ENCODE data around the gene EDN1. TPM values are rescaled to one million over a fixed set of nuclear protein-coding genes. Genes with fewer than 3 reads are reported as not detected.

EDN1 gene
- total RNA-seq, 1 donor from 2014 or later = 64.4 TPM

GRCh38 chr6:12293931-12294807, 4.0 kb downstream of the EDN1 start:
- peaks cover 32% of the 10 kb centered on the region for H3K4me1 ChIP-seq (ENCODE audit: insufficient read depth, low read length)
- FAIRE-seq = no peak
- Mint-ChIP-seq H3K4me3 (ENCODE audit: unreplicated experiment) (peak overlapping the region; percentile 92), H3K4me1 (ENCODE audit: low read depth, unreplicated experiment) (peaks cover 31% of the 10 kb centered on the region), H3K9me3 (ENCODE audit: unreplicated experiment) (no peaks in the 10 kb centered on the region), H3K36me3 (ENCODE audit: low read depth, unreplicated experiment) (peaks cover 12% of the 10 kb centered on the region), H3K27me3 (ENCODE audit: low read depth, unreplicated experiment) (no peaks in the 10 kb centered on the region), H3K27ac (ENCODE audit: unreplicated experiment) (no peak overlapping the region)
- H3K4me2 ChIP-seq (ENCODE audit: low read length) = peak overlapping the region; percentile 97
- no peak overlapping the region for H3K27ac ChIP-seq (ENCODE audit: low read depth, low read length)
- DNase-seq (ENCODE audit: low read depth) = no peak
- H3K27me3 ChIP-seq (ENCODE audit: insufficient read depth, low read length) = no peaks in the 10 kb centered on the region
- no peaks in the 10 kb centered on the region for H3K9me3 ChIP-seq (ENCODE audit: insufficient read depth, low read depth, low read length)
- H3K9ac ChIP-seq (ENCODE audit: low read length) = no peak overlapping the region
- peaks cover 20% of the 10 kb centered on the region for H4K20me1 ChIP-seq (ENCODE audit: insufficient read depth, low read length)
- H3K79me2 ChIP-seq (ENCODE audit: insufficient read depth, low read length) = peaks cover 20% of the 10 kb centered on the region
- peaks cover 33% of the 10 kb centered on the region for H3K36me3 ChIP-seq (ENCODE audit: insufficient read depth, low read length)
- TF ChIP-seq CTCF (IDR thresholded peaks at IDR 0.05; ENCODE audit: insufficient read depth, low read depth, low read length) = no peak
- no peak for TF ChIP-seq EZH2 (IDR thresholded peaks at IDR 0.05; ENCODE audit: insufficient read depth, low read length)
- H3K4me3 ChIP-seq (ENCODE audit: insufficient read depth, low read depth, low read length) = no peak overlapping the region
- H2AFZ ChIP-seq (ENCODE audit: low read depth, low read length) = no peak overlapping the region

GRCh38 chr6:12294851-12295536, 4.8 kb downstream of the EDN1 start:
- no peak for TF ChIP-seq EZH2 (IDR thresholded peaks at IDR 0.05; ENCODE audit: insufficient read depth, low read length)
- no peak for TF ChIP-seq CTCF (IDR thresholded peaks at IDR 0.05; ENCODE audit: insufficient read depth, low read depth, low read length)
- no peak for DNase-seq (ENCODE audit: low read depth)
- no peak overlapping the region for H3K4me3 Mint-ChIP-seq (ENCODE audit: unreplicated experiment)
- no peaks in the 10 kb centered on the region for H3K9me3 ChIP-seq (ENCODE audit: insufficient read depth, low read depth, low read length)
- no peak for FAIRE-seq
- no peak overlapping the region for H3K9ac ChIP-seq (ENCODE audit: low read length)
- peaks cover 20% of the 10 kb centered on the region for H3K79me2 ChIP-seq (ENCODE audit: insufficient read depth, low read length)
- no peak overlapping the region for H3K27ac ChIP-seq (ENCODE audit: low read depth, low read length)
- H3K4me1 ChIP-seq (ENCODE audit: insufficient read depth, low read length) = peaks cover 31% of the 10 kb centered on the region
- peaks cover 33% of the 10 kb centered on the region for H3K36me3 ChIP-seq (ENCODE audit: insufficient read depth, low read length)
- H3K4me3 ChIP-seq (ENCODE audit: insufficient read depth, low read depth, low read length) = no peak overlapping the region
- no peaks in the 10 kb centered on the region for H3K27me3 Mint-ChIP-seq (ENCODE audit: low read depth, unreplicated experiment)
- no peak overlapping the region for H2AFZ ChIP-seq (ENCODE audit: low read depth, low read length)
- peaks cover 20% of the 10 kb centered on the region for H4K20me1 ChIP-seq (ENCODE audit: insufficient read depth, low read length)
- no peak overlapping the region for H3K27ac Mint-ChIP-seq (ENCODE audit: unreplicated experiment)
- peaks cover 12% of the 10 kb centered on the region for H3K36me3 Mint-ChIP-seq (ENCODE audit: low read depth, unreplicated experiment)
- H3K27me3 ChIP-seq (ENCODE audit: insufficient read depth, low read length) = no peaks in the 10 kb centered on the region
- peaks cover 31% of the 10 kb centered on the region for H3K4me1 Mint-ChIP-seq (ENCODE audit: low read depth, unreplicated experiment)
- peak overlapping the region; percentile 14 for H3K4me2 ChIP-seq (ENCODE audit: low read length)
- H3K9me3 Mint-ChIP-seq (ENCODE audit: unreplicated experiment) = peaks cover 2% of the 10 kb centered on the region

All from astrocyte (in vitro differentiated cells and primary cell).